Rectal smooth muscle tissue (tissue), 1 donor: ENCODE data around the gene FCGR3B.
"Not testable (repeated sequence)": the region's sequence is repeated elsewhere in the genome, so short reads cannot be mapped to it uniquely, and the experiment has no call there.

ENCODE experiments used
- H3K27ac ChIP-seq: one replicate; pipeline ENCODE4 v1.7.0; 2013; ENCODE audit warnings: low read depth, low read length, inconsistent platforms
- H3K27me3 ChIP-seq: one replicate; pipeline ENCODE4 v1.7.0; 2013; ENCODE audit warnings: low read length; ENCODE audit not compliant: control insufficient read depth, insufficient read depth
- H3K36me3 ChIP-seq: one replicate; pipeline ENCODE4 v1.7.0; 2013; ENCODE audit warnings: low read length; ENCODE audit not compliant: control insufficient read depth, insufficient read depth
- H3K4me1 ChIP-seq: one replicate; pipeline ENCODE4 v1.7.0; 2013; ENCODE audit warnings: low read length; ENCODE audit not compliant: control insufficient read depth, insufficient read depth
- H3K4me3 ChIP-seq: one replicate; pipeline ENCODE4 v1.7.0; 2013; ENCODE audit warnings: low read length
- H3K9ac ChIP-seq: one replicate; pipeline ENCODE4 v1.7.0; 2013; ENCODE audit warnings: low read length

The FCGR3B gene

GRCh38 chr1:161588596-161588995 lies 42.4 kb downstream of the FCGR3B start:
- not testable (repeated sequence) for H3K27me3 ChIP-seq, H3K4me3 ChIP-seq, H3K27ac ChIP-seq, H3K36me3 ChIP-seq, H3K9ac ChIP-seq, H3K4me1 ChIP-seq

- H3K27ac ChIP-seq, H3K36me3 ChIP-seq, H3K9ac ChIP-seq, H3K27me3 ChIP-seq, H3K4me1 ChIP-seq, H3K4me3 ChIP-seq: not testable (repeated sequence)
Observed at GRCh38 chr1:161582882-161583281, 48.1 kb downstream of the FCGR3B start.

- not testable (repeated sequence) for H3K9ac ChIP-seq, H3K36me3 ChIP-seq, H3K27me3 ChIP-seq, H3K27ac ChIP-seq, H3K4me3 ChIP-seq, H3K4me1 ChIP-seq
Observed at GRCh38 chr1:161580879-161581537, 50.0 kb downstream of the FCGR3B start.

GRCh38 chr1:161579856-161580507 lies 51.0 kb downstream of the FCGR3B start:
- H3K4me1 ChIP-seq, H3K27ac ChIP-seq, H3K36me3 ChIP-seq, H3K27me3 ChIP-seq, H3K4me3 ChIP-seq, H3K9ac ChIP-seq: not testable (repeated sequence)

DNA sequence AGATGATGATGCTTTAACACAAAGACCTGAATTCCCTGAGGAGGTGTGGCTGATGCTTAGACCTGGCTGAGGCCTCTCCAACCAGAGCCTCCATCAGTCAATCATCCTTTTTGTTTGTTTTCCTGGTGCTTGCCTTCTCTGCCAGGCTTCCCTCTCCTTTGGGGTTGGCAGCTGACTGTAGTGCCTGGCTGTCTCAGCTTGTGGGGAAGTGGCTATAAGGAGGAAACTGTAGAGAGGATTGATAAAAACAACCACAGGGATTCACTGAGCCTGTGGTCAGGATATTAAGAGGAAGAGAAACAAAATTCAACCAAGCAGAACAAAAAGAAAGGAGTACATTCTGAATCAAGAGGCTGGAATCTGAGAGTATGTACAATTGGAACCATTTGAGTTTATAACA lies 54.3 kb downstream of the FCGR3B start:
- H3K4me3 ChIP-seq, H3K9ac ChIP-seq, H3K27ac ChIP-seq, H3K4me1 ChIP-seq, H3K36me3 ChIP-seq, H3K27me3 ChIP-seq: not testable (repeated sequence)
